K562 (cell line): ENCODE measurements around the gene GALNS. TPM values are rescaled to one million over a fixed set of nuclear protein-coding genes. Genes with fewer than 3 reads are reported as not detected.

Experiments used
- HDAC1 ChIP-seq, 2 experiments: fragments of 450-650 bp; IDR thresholded peaks; 2 replicates each; pipeline ENCODE4 v1.6.1; 2016 to 2017; ENCODE audit warnings: inconsistent platforms in 1 of 2, mild to moderate bottlenecking in 1 of 2, moderate library complexity in 1 of 2
- RB1 ChIP-seq: fragments of 450-650 bp; IDR thresholded peaks from 2 replicates; pipeline ENCODE4 v1.6.1; 2017; ENCODE audit warnings: low read depth, mild to moderate bottlenecking
- ZBTB8A ChIP-seq: fragments of 450-650 bp; IDR thresholded peaks from 2 replicates; pipeline ENCODE4 v1.6.1; 2018; ENCODE audit warnings: mild to moderate bottlenecking, moderate library complexity; ENCODE audit not compliant: partially characterized antibody
- polyA plus RNA-seq, 8 experiments: library from polyadenylated mRNA; depleted of rRNA in 4 of 8; stranded (reverse) in 5 of 8; unstranded in 3 of 8; fragments of >200 nt; fragmentation: Nextera tagmentation in 2 of 8; fragmentation: Illumina TruSeq in 1 of 8; extraction: Ambion mirVana in 2 of 8; extraction: Trizol in 1 of 8; gene quantifications; 2 replicates each; pipeline versions ENCODE4 v1.2.1 to v1.2.3, GENCODE V29; 2011 to 2014; ENCODE audit warnings: inconsistent platforms in 1 of 8, missing spikeins in 1 of 8
- total RNA-seq, 7 experiments: library from RNA; depleted of rRNA in 6 of 7; stranded (reverse); fragments of >200 nt in 6 of 7; fragmentation: Illumina TruSeq in 2 of 7; extraction: Trizol in 2 of 7; gene quantifications; 2 replicates each; pipeline versions ENCODE4 v1.2.1 to v1.2.3, GENCODE V29; 2011 to 2021; ENCODE audit warnings: low replicate concordance in 1 of 7
- TF ChIP-seq, protein P1 (sequence below): sonication (generic); formaldehyde crosslinking; IDR thresholded peaks from 2 replicates; pipeline ENCODE4 v1.8.1; 2023; ENCODE audit warnings: mild to moderate bottlenecking, missing genetic modification reagents
- TF ChIP-seq, protein P2 (sequence below): sonication (generic); formaldehyde crosslinking; IDR thresholded peaks from 2 replicates; pipeline ENCODE4 v1.8.0; 2022; ENCODE audit warnings: missing genetic modification reagents, mild to moderate bottlenecking, moderate library complexity, borderline replicate concordance
- TF ChIP-seq, protein P3 (sequence below): fragments of 450-650 bp; IDR thresholded peaks from 2 replicates; pipeline ENCODE4 v1.6.1; 2014; ENCODE audit warnings: low read depth, mild to moderate bottlenecking, moderate library complexity, borderline replicate concordance
- TF ChIP-seq, protein P4 (sequence below), 2 experiments: fragments of 450-650 bp; IDR thresholded peaks; 2 replicates each; pipeline ENCODE4 v1.6.1; 2018; ENCODE audit warnings: mild to moderate bottlenecking in 2 of 2, low read depth in 1 of 2; ENCODE audit not compliant: partially characterized antibody in 2 of 2
- TF ChIP-seq, protein P5 (sequence below), 2 experiments: IDR thresholded peaks; 2 replicates each; pipeline ENCODE4 v1.6.1; 2012; ENCODE audit warnings: improper control_type of control experiment in 2 of 2, low read depth in 2 of 2, low read length in 2 of 2, borderline replicate concordance in 1 of 2

GALNS gene
- total and polyA plus RNA-seq, 9 of the 15 experiments (the other 6 are each of a cell fraction or from before 2014, with no cell fraction given) = 0.38 to 13.2 (median 4.3) TPM

DNA sequence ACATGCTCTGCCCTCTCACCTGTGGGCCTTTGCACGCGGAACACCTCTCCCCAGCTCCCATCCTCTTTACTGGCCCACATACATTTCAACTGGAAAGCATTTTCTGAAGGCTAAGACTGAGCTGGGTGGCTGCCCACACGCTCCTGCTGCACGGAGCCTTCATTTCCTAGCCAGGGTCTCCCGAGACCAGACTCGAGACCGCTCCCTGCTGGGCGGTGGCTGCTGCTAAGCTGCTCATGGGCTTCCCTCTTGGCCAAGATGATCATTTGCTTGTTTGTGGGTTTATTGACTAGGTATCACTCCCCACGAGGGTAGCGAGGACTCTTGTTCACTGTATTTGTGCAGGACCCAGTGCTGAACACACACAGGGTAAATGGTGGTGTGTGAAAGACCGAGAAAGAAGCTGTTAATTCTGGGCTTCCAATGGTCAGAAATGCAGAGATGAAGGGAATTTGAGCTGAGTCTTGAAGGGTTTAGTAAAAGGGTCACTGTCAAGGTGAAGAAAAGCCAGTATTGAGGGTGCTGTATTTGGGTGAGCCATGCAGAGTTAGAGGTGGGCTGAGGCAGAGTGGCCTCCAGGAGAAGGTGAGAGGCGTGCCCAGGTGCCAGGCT lies 1.1 kb upstream of the GALNS start (continued):
- TF ChIP-seq, protein P1, sequence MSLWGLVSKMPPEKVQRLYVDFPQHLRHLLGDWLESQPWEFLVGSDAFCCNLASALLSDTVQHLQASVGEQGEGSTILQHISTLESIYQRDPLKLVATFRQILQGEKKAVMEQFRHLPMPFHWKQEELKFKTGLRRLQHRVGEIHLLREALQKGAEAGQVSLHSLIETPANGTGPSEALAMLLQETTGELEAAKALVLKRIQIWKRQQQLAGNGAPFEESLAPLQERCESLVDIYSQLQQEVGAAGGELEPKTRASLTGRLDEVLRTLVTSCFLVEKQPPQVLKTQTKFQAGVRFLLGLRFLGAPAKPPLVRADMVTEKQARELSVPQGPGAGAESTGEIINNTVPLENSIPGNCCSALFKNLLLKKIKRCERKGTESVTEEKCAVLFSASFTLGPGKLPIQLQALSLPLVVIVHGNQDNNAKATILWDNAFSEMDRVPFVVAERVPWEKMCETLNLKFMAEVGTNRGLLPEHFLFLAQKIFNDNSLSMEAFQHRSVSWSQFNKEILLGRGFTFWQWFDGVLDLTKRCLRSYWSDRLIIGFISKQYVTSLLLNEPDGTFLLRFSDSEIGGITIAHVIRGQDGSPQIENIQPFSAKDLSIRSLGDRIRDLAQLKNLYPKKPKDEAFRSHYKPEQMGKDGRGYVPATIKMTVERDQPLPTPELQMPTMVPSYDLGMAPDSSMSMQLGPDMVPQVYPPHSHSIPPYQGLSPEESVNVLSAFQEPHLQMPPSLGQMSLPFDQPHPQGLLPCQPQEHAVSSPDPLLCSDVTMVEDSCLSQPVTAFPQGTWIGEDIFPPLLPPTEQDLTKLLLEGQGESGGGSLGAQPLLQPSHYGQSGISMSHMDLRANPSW = 0 out of 2 replicates have a peak, but pooled peaks have one; percentile 42
- TF ChIP-seq, protein P2, sequence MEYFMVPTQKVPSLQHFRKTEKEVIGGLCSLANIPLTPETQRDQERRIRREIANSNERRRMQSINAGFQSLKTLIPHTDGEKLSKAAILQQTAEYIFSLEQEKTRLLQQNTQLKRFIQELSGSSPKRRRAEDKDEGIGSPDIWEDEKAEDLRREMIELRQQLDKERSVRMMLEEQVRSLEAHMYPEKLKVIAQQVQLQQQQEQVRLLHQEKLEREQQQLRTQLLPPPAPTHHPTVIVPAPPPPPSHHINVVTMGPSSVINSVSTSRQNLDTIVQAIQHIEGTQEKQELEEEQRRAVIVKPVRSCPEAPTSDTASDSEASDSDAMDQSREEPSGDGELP (CRISPR knock-in tag) = peak; percentile 40; the same call in 1 of the 2 replicates
- TF ChIP-seq, protein P3, sequence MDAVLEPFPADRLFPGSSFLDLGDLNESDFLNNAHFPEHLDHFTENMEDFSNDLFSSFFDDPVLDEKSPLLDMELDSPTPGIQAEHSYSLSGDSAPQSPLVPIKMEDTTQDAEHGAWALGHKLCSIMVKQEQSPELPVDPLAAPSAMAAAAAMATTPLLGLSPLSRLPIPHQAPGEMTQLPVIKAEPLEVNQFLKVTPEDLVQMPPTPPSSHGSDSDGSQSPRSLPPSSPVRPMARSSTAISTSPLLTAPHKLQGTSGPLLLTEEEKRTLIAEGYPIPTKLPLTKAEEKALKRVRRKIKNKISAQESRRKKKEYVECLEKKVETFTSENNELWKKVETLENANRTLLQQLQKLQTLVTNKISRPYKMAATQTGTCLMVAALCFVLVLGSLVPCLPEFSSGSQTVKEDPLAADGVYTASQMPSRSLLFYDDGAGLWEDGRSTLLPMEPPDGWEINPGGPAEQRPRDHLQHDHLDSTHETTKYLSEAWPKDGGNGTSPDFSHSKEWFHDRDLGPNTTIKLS = 0 out of 2 replicates have a peak, but pooled peaks have one; percentile 15
- TF ChIP-seq, protein P4, sequence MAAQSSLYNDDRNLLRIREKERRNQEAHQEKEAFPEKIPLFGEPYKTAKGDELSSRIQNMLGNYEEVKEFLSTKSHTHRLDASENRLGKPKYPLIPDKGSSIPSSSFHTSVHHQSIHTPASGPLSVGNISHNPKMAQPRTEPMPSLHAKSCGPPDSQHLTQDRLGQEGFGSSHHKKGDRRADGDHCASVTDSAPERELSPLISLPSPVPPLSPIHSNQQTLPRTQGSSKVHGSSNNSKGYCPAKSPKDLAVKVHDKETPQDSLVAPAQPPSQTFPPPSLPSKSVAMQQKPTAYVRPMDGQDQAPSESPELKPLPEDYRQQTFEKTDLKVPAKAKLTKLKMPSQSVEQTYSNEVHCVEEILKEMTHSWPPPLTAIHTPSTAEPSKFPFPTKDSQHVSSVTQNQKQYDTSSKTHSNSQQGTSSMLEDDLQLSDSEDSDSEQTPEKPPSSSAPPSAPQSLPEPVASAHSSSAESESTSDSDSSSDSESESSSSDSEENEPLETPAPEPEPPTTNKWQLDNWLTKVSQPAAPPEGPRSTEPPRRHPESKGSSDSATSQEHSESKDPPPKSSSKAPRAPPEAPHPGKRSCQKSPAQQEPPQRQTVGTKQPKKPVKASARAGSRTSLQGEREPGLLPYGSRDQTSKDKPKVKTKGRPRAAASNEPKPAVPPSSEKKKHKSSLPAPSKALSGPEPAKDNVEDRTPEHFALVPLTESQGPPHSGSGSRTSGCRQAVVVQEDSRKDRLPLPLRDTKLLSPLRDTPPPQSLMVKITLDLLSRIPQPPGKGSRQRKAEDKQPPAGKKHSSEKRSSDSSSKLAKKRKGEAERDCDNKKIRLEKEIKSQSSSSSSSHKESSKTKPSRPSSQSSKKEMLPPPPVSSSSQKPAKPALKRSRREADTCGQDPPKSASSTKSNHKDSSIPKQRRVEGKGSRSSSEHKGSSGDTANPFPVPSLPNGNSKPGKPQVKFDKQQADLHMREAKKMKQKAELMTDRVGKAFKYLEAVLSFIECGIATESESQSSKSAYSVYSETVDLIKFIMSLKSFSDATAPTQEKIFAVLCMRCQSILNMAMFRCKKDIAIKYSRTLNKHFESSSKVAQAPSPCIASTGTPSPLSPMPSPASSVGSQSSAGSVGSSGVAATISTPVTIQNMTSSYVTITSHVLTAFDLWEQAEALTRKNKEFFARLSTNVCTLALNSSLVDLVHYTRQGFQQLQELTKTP (IDR thresholded peaks at IDR 0.05; ENCODE audit: low read depth in 1 of 2, partially characterized antibody in 2 of 2) = no peak
- TF ChIP-seq RB1 (0 out of 2 replicates have a peak, but pooled peaks have one; percentile 41), HDAC1 (IDR thresholded peaks at IDR 0.05) (peak in 1 of 2 experiments; percentile 42; a peak in 1 of 4 replicates), ZBTB8A (no peak)
- TF ChIP-seq, protein P5, sequence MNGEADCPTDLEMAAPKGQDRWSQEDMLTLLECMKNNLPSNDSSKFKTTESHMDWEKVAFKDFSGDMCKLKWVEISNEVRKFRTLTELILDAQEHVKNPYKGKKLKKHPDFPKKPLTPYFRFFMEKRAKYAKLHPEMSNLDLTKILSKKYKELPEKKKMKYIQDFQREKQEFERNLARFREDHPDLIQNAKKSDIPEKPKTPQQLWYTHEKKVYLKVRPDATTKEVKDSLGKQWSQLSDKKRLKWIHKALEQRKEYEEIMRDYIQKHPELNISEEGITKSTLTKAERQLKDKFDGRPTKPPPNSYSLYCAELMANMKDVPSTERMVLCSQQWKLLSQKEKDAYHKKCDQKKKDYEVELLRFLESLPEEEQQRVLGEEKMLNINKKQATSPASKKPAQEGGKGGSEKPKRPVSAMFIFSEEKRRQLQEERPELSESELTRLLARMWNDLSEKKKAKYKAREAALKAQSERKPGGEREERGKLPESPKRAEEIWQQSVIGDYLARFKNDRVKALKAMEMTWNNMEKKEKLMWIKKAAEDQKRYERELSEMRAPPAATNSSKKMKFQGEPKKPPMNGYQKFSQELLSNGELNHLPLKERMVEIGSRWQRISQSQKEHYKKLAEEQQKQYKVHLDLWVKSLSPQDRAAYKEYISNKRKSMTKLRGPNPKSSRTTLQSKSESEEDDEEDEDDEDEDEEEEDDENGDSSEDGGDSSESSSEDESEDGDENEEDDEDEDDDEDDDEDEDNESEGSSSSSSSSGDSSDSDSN (IDR thresholded peaks at IDR 0.05; ENCODE audit: borderline replicate concordance in 1 of 2, low read depth in 2 of 2, low read length in 2 of 2) = 0 out of 4 replicates have a peak, but pooled peaks of 1 of the 2 experiments have one; percentile 31
